Thoracic aorta (tissue), 2 donors: ENCODE results near the gene LSM10. TPM values are rescaled to one million over a fixed set of nuclear protein-coding genes. Genes with fewer than 3 reads are reported as not detected.

Experiments
- ATAC-seq: fragments of 150-250 bp; one replicate; pipeline ENCODE4 v1.8.0; 2017; ENCODE audit warnings: low read depth; ENCODE audit not compliant: insufficient number of reproducible peaks, low FRiP score
- DNase-seq: peaks from one replicate; pipeline ENCODE4 v3.0.0-alpha.2; 2020; ENCODE audit warnings: low spot score
- H3K27ac ChIP-seq, 2 donors: fragments of 200-600 bp; sonication (generic); 1 replicate in 1 of 2; 2 replicates in 1 of 2; pipeline ENCODE4 v1.5.1; 2016; ENCODE audit warnings: mild to moderate bottlenecking in 2 of 2, moderate library complexity in 2 of 2
- H3K27me3 ChIP-seq: fragments of 200-600 bp; sonication (generic); replicated peaks from 2 replicates; pipeline ENCODE4 v1.6.0; 2016; ENCODE audit warnings: mild to moderate bottlenecking; ENCODE audit not compliant: insufficient read depth
- H3K36me3 ChIP-seq: fragments of 200-600 bp; sonication (generic); one replicate; pipeline ENCODE4 v1.5.1; 2016
- H3K4me1 ChIP-seq, 2 donors: fragments of 200-600 bp; sonication (generic); 1 replicate in 1 of 2; 2 replicates in 1 of 2; pipeline versions ENCODE4 v1.5.1 to v1.6.0; 2016; ENCODE audit warnings: low read depth in 2 of 2, mild to moderate bottlenecking in 1 of 2; ENCODE audit not compliant: control insufficient read depth in 1 of 2
- H3K4me3 ChIP-seq: fragments of 200-600 bp; sonication (generic); 2 replicates; pipeline ENCODE4 v1.5.1; 2016; ENCODE audit warnings: mild to moderate bottlenecking
- H3K9me3 ChIP-seq: fragments of 200-600 bp; sonication (generic); 2 replicates; pipeline ENCODE4 v1.5.1; 2016
- total RNA-seq, 2 donors: library from RNA; depleted of rRNA; stranded (reverse); fragments of >200 nt; gene quantifications; one replicate each; pipeline versions ENCODE4 v1.1.0 to v1.2.3, GENCODE V29; 2016
- TF ChIP-seq, protein P1 (sequence below): fragments of 200-600 bp; sonication (generic); IDR thresholded peaks from one replicate; pipeline ENCODE4 v1.5.1; 2019; ENCODE audit warnings: antibody characterized with exemption

The LSM10 gene
- total RNA-seq, 2 donors from 2014 or later: 14.4 to 34.4 TPM

- H3K4me3 ChIP-seq: no peak overlapping the region
- DNase-seq (no peak), ATAC-seq (no peak)
- H3K27ac ChIP-seq: peak overlapping the region in 1 of 2 donors; percentile 20
- H3K27me3 ChIP-seq: no peaks in the 10 kb centered on the region
- H3K36me3 ChIP-seq: peaks cover 5% of the 10 kb centered on the region
- TF ChIP-seq, protein P1, sequence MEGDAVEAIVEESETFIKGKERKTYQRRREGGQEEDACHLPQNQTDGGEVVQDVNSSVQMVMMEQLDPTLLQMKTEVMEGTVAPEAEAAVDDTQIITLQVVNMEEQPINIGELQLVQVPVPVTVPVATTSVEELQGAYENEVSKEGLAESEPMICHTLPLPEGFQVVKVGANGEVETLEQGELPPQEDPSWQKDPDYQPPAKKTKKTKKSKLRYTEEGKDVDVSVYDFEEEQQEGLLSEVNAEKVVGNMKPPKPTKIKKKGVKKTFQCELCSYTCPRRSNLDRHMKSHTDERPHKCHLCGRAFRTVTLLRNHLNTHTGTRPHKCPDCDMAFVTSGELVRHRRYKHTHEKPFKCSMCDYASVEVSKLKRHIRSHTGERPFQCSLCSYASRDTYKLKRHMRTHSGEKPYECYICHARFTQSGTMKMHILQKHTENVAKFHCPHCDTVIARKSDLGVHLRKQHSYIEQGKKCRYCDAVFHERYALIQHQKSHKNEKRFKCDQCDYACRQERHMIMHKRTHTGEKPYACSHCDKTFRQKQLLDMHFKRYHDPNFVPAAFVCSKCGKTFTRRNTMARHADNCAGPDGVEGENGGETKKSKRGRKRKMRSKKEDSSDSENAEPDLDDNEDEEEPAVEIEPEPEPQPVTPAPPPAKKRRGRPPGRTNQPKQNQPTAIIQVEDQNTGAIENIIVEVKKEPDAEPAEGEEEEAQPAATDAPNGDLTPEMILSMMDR: no peak
- peaks cover 12 to 29% of the 10 kb centered on the region in 2 donors for H3K4me1 ChIP-seq
- H3K9me3 ChIP-seq: no peaks in the 10 kb centered on the region
Observed at GRCh38 chr1:36365381-36365780, 32.3 kb downstream of the LSM10 start.

GRCh38 chr1:36359911-36360550 lies 37.7 kb downstream of the LSM10 start:
- no peaks in the 10 kb centered on the region for H3K27me3 ChIP-seq
- TF ChIP-seq, protein P1: no peak
- peaks cover 25% of the 10 kb centered on the region for H3K36me3 ChIP-seq
- no peak for ATAC-seq
- no peak for DNase-seq
- no peaks in the 10 kb centered on the region for H3K9me3 ChIP-seq
- peaks cover 0 to 17% of the 10 kb centered on the region in 2 donors for H3K4me1 ChIP-seq
- H3K4me3 ChIP-seq: no peak overlapping the region
- H3K27ac ChIP-seq: no peak overlapping the region

GRCh38 chr1:36359383-36359782 lies 38.3 kb downstream of the LSM10 start:
- DNase-seq (no peak), ATAC-seq (no peak)
- Histone ChIP-seq H3K36me3 (peaks cover 31% of the 10 kb centered on the region), H3K9me3 (no peaks in the 10 kb centered on the region), H3K27ac (no peak overlapping the region), H3K4me3 (no peak overlapping the region), H3K4me1 (peaks cover 0 to 17% of the 10 kb centered on the region in 2 donors), H3K27me3 (no peaks in the 10 kb centered on the region)
- TF ChIP-seq, protein P1: no peak

DNA sequence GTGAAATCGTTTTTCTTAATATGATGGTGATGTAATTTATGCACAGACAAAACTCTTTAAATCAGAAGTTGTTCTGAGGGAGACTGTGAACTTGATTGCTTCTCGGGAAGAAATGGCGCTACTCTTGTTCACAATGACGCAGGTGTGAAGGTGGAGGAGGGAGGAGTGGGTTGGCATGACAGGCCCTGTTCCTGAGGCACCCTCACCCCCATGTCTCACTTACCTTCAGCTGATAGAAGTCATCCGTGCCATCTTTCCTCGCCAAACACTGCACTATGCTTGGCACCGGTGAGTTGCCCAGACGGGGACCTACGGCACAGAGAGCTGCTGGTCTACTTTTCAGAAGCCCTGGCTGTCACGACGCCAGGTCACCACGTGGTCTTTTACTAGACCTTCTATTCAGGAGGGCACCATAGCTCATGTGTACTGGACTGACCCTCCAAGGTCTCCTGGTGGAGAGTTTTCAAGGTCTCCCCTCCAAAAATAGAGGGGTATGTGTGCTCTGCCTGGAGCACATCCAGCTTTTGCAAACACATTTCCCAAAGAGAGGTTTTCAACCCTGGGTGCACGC lies 39.1 kb downstream of the LSM10 start:
- no peak overlapping the region for H3K4me3 ChIP-seq
- no peak for ATAC-seq
- TF ChIP-seq, protein P1: no peak
- H3K27me3 ChIP-seq: no peaks in the 10 kb centered on the region
- no peak overlapping the region for H3K27ac ChIP-seq
- H3K36me3 ChIP-seq: peaks cover 38% of the 10 kb centered on the region
- H3K9me3 ChIP-seq: no peaks in the 10 kb centered on the region
- peaks cover 0 to 18% of the 10 kb centered on the region in 2 donors for H3K4me1 ChIP-seq
- no peak for DNase-seq

- DNase-seq: no peak
- no peak for ATAC-seq
- peaks cover 20 to 46% of the 10 kb centered on the region in 2 donors for H3K4me1 ChIP-seq
- peaks cover 33% of the 10 kb centered on the region for H3K36me3 ChIP-seq
- no peaks in the 10 kb centered on the region for H3K27me3 ChIP-seq
- no peaks in the 10 kb centered on the region for H3K9me3 ChIP-seq
- no peak overlapping the region for H3K27ac ChIP-seq
- H3K4me3 ChIP-seq: no peak overlapping the region
- TF ChIP-seq, protein P1: no peak
Observed at GRCh38 chr1:36355811-36356210, 41.9 kb downstream of the LSM10 start.
